ENCODE measurements around the gene NDUFAF3.
A peak's percentile ranks its signal among the peaks of the same experiment; 100 is the strongest.

NDUFAF3 gene

GRCh38 chr3:49021813-49022687 is at the start of gene NDUFAF3:
TSS of gene NDUFAF3 (plus strand) at chr3:49022121. CDS start at chr3:49022145, 24 bp downstream.
- DNase-seq = peak; percentile 96

GRCh38 chr3:48974076-48974864 is 47.7 kb upstream of the NDUFAF3 start:
- DNase-seq = no peak

DNA sequence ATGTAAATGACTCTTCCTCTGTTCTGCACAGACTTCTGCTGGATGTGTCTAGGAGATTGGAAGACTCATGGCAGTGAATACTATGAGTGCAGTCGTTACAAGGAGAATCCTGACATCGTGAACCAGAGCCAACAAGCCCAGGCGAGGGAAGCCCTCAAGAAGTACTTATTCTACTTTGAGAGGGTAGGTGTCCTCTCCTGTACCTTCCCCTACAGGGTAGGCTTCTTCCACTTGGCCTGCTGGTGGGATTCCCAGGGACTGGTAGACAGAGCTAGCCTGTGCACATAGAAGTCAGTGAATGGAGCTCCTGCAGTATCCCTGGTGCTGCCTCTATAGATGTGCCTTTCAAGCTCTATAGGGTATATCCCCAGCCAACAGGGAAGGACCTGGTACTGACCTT is 42.5 kb upstream of the NDUFAF3 start:
- DNase-seq = no peak

GRCh38 chr3:48980295-48980694 is 41.6 kb upstream of the NDUFAF3 start:
- no peak for DNase-seq

GRCh38 chr3:48982016-48982415 is 39.9 kb upstream of the NDUFAF3 start:
- DNase-seq = no peak

DNA sequence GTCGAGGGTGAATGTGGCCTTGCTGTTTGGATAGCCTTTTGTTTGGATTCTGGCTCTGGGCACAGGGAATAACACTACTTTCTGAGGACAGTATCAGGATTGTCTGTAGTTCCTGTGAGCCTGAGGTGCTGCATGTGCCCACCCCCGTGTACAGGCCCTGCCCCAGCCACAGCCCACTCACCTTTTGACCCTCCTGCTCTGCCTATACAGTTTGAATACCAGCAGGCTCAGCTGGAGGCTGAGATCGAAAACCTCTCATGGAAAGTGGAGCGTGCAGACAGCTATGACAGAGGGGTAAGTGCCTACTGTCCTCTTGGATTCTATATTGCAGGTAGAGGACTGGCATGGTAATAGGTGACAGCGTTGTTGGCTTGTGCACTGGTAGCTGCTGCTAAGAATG is 39.2 kb upstream of the NDUFAF3 start:
- no peak for DNase-seq

DNA sequence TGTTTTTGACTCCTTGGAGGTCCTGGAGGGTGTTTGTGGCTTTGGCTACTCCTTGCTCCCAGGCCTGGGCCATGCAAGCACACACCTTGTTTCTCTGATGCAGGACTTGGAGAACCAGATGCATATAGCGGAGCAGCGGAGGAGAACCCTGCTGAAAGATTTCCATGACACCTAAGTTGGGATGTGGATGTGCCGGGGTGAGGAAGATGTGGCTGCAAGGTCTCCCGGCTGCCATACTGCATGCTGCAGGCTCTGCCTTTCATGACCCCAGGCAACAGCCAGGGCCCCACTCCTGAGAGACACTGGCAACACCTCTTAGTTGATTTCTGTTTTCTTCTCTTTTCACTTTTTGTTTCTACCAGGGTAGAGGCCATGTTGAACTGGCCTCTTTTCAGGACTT is 38.8 kb upstream of the NDUFAF3 start:
- DNase-seq = no peak

DNA sequence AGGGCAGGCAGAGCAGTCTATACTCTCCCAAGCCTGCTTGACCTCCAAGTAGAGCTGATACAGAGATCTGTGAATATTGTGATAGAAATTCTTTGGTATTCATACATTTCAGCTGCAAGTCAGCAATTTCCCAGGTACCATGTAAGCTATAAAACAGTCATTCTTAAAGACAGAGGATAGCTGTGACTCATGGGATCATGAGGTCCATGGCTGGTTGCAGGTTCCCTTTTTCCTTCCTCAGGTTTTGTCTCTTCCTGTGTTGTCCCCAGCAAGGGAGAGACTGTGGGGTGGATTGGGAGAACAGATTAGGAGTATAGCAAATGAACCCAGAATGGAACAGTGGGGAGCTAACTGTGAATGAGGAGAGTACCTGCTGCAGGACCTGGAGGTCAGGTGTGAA is 37.3 kb upstream of the NDUFAF3 start:
- no peak for DNase-seq

GRCh38 chr3:48985831-48986376 is 36.0 kb upstream of the NDUFAF3 start:
- peak; percentile 52 for DNase-seq

GRCh38 chr3:48989126-48989795 is 32.7 kb upstream of the NDUFAF3 start:
- DNase-seq = no peak

- peak; percentile 95 for DNase-seq
Measured at GRCh38 chr3:48989796-48990635, 31.9 kb upstream of the NDUFAF3 start, which contains the start of gene P4HTM. TSS of gene P4HTM (plus strand) at chr3:48990241. CDS start at chr3:48990257, 16 bp downstream.

DNA sequence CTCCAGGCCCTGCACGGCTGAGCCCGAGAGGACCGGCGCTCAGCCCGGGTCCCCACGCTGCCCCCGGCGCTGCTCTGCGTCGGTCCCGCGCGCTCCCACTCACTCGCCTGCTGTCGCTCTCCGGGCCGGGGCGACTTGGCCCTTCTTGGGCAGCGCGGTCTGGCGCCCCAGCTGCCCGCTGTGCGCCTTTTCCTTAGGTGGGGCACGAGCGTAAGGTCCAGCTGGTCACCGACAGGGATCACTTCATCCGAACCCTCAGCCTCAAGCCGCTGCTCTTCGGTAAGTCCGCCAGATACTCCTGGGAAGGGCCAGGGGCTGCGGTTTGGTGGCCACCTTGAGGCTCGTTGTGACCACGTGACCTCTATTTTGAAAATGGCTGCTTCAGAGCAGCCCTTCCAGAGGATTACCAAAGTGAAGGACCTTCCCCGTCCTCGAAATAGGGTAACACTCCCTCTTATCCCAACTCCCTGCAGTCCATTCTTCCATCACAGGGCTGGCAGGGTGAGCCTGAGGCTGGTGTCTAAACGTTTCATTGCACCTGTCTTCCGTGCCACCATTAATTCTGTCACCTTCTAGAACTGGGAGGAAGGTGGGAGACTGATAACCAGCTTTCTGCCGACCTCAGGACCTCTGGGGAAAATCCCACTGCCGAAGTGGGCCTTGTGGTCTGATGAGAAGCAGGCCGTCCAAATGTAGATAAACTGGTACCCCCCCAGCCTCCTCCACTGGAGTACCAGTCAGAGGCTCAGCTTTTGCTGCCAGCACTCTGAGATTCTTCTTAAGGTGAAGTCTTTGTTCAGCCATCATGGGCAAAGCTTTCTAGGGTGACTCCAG is 31.1 kb upstream of the NDUFAF3 start:
- DNase-seq = peak; percentile 73

GRCh38 chr3:48991851-48992545 is 29.9 kb upstream of the NDUFAF3 start:
- DNase-seq = no peak

DNA sequence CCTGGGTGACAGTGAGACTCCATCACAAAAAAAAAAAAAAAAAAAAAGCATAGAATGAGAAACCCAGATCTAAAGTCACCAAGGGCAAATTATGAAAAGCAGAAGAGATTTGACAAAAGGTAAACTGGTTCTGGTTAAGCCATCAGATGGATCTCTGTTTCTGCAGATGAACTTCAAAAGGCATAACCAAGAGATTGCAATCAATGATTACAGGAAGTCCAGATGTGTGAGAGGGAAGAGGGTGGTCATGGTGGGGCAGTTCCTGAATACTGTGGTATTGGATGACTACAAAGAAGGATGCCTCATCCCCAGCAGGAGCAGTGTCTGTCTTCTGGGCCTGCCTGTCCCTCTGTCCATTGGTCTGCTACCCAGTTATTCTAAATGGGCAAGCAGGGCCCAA is 28.1 kb upstream of the NDUFAF3 start:
- peak; percentile 40 for DNase-seq

- DNase-seq = no peak
Measured at GRCh38 chr3:48996640-48997039, 25.3 kb upstream of the NDUFAF3 start.

DNA sequence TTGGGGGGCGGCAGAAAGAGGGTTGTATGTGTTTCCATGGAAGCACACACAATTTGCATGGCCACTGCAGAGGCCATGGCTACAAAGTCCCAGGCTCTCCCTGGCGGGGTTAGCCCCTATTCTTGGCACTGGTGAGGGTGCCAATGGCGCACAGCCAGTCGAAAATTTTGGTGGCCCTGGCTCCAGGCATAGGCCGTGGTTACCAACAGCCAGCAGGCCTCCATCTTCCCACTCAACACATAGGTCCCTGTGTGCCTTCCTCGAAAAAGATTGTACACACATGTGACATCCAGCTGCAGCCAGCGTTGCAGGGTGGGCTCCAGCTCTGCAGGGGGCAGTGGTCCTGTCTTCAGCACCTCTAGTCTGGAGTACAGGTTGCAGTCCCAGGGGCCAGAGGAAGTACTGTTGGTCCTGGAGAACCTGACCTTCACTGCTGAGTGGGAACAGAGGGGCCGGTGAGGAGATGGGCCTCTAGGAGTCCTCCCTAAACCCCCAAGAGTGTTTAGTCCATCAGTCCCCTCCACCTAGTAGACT is 24.8 kb upstream of the NDUFAF3 start:
- no peak for DNase-seq

GRCh38 chr3:48997714-48998637 is 23.9 kb upstream of the NDUFAF3 start:
- DNase-seq = no peak

- no peak for DNase-seq
Measured at GRCh38 chr3:48999085-48999858, 22.6 kb upstream of the NDUFAF3 start.
